ENCODE data around the gene KLF17.

KLF17 gene, protein sequence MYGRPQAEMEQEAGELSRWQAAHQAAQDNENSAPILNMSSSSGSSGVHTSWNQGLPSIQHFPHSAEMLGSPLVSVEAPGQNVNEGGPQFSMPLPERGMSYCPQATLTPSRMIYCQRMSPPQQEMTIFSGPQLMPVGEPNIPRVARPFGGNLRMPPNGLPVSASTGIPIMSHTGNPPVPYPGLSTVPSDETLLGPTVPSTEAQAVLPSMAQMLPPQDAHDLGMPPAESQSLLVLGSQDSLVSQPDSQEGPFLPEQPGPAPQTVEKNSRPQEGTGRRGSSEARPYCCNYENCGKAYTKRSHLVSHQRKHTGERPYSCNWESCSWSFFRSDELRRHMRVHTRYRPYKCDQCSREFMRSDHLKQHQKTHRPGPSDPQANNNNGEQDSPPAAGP

DNA sequence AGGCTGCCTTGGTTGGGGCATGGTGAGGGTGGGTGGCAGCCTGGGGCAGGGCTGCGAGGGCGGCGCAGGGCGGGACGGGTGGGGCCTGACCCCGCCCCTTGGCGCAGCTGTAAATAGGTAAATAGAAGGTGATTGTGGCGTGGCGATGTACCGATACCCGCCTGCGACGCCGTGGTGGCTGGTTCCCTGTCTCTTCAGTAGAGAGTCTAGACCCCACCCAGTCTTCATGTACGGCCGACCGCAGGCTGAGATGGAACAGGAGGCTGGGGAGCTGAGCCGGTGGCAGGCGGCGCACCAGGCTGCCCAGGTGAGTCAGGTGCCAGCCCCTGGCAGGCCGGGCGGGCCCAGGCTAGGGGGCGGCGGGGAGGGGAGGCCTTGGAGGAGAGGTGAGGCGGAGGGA, at the start of gene KLF17:
KLF17 (plus strand) TSS at position 140 of the 400 bp plus-strand sequence; CDS start at position 227, 87 bp downstream.
- DNase-seq (ENCODE audit: low spot score in 2 of 2), result no peak
- ATAC-seq, result no peak
- no peak within 1 kb of the TSS for H3K4me3 Mint-ChIP-seq
- H3K4me1 Mint-ChIP-seq, result no peaks in the 10 kb centered on the region
- no peaks in the 10 kb centered on the region for H3K36me3 Mint-ChIP-seq
- H3K27ac Mint-ChIP-seq, result no peak within 1 kb of the TSS
- H3K9me3 Mint-ChIP-seq, result no peaks in the 10 kb centered on the region

GRCh38 chr1:44071461-44071860, 47.2 kb upstream of the KLF17 start:
- no peak for ATAC-seq
- Mint-ChIP-seq H3K36me3 (no peaks in the 10 kb centered on the region), H3K4me3 (no peak overlapping the region), H3K4me1 (no peaks in the 10 kb centered on the region), H3K27ac (no peak overlapping the region), H3K9me3 (no peaks in the 10 kb centered on the region)
- no peak for DNase-seq (ENCODE audit: low spot score in 2 of 2)

- ATAC-seq, result no peak
- no peaks in the 10 kb centered on the region for H3K4me1 Mint-ChIP-seq
Observed at GRCh38 chr1:44072204-44072603, 46.4 kb upstream of the KLF17 start.

GRCh38 chr1:44072821-44073220, 45.8 kb upstream of the KLF17 start:
- no peak overlapping the region for H3K4me3 Mint-ChIP-seq
- no peaks in the 10 kb centered on the region for H3K4me1 Mint-ChIP-seq
- no peaks in the 10 kb centered on the region for H3K9me3 Mint-ChIP-seq
- H3K27ac Mint-ChIP-seq, result no peak overlapping the region
- ATAC-seq (no peak), DNase-seq (ENCODE audit: low spot score in 2 of 2) (no peak)
- H3K36me3 Mint-ChIP-seq, result no peaks in the 10 kb centered on the region

More at GRCh38 chr1:44072204-44072603, 46.4 kb upstream of the KLF17 start:
- Mint-ChIP-seq H3K36me3 (no peaks in the 10 kb centered on the region), H3K4me3 (no peak overlapping the region), H3K9me3 (no peaks in the 10 kb centered on the region), H3K27ac (no peak overlapping the region)
- DNase-seq (ENCODE audit: low spot score in 2 of 2), result no peak

DNA sequence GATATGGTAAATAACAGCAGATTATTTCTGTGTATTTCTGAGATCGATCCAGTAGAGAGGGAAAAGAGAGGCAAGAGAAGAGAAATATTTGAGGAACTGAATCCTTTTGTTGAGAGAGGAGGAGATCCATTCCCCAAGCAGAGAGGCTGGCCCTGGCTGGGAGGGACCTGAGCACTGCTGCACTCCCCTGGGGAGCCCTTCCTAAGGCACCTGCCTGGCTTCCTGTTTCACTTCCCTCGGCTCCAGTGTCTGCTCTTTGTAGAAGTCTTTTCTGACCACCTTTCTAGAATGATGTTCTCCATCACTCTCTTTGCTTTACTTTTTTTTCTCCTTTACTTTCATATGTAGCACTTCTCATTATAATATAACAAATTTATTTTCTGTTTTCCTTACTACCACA, 45.1 kb upstream of the KLF17 start:
- Mint-ChIP-seq H3K4me1 (no peaks in the 10 kb centered on the region), H3K27ac (no peak overlapping the region), H3K9me3 (no peaks in the 10 kb centered on the region), H3K36me3 (no peaks in the 10 kb centered on the region), H3K4me3 (no peak overlapping the region)
- no peak for DNase-seq (ENCODE audit: low spot score in 2 of 2)
- ATAC-seq, result no peak

GRCh38 chr1:44074415-44074814, 44.2 kb upstream of the KLF17 start:
- H3K4me1 Mint-ChIP-seq, result no peaks in the 10 kb centered on the region
- no peaks in the 10 kb centered on the region for H3K9me3 Mint-ChIP-seq
- ATAC-seq, result no peak
- DNase-seq (ENCODE audit: low spot score in 2 of 2), result no peak
- no peak overlapping the region for H3K27ac Mint-ChIP-seq
- H3K4me3 Mint-ChIP-seq, result no peak overlapping the region
- H3K36me3 Mint-ChIP-seq, result no peaks in the 10 kb centered on the region

- no peaks in the 10 kb centered on the region for H3K4me1 Mint-ChIP-seq
- ATAC-seq (no peak), DNase-seq (ENCODE audit: low spot score in 2 of 2) (no peak)
- H3K36me3 Mint-ChIP-seq, result no peaks in the 10 kb centered on the region
- H3K27ac Mint-ChIP-seq, result no peak overlapping the region
- H3K9me3 Mint-ChIP-seq, result no peaks in the 10 kb centered on the region
- no peak overlapping the region for H3K4me3 Mint-ChIP-seq
Observed at GRCh38 chr1:44076066-44076465, 42.6 kb upstream of the KLF17 start.

- Mint-ChIP-seq H3K4me3 (no peak overlapping the region), H3K9me3 (no peaks in the 10 kb centered on the region), H3K4me1 (no peaks in the 10 kb centered on the region), H3K27ac (no peak overlapping the region), H3K36me3 (no peaks in the 10 kb centered on the region)
- no peak for DNase-seq (ENCODE audit: low spot score in 2 of 2)
- ATAC-seq, result no peak
Observed at GRCh38 chr1:44077421-44077820, 41.2 kb upstream of the KLF17 start.

DNA sequence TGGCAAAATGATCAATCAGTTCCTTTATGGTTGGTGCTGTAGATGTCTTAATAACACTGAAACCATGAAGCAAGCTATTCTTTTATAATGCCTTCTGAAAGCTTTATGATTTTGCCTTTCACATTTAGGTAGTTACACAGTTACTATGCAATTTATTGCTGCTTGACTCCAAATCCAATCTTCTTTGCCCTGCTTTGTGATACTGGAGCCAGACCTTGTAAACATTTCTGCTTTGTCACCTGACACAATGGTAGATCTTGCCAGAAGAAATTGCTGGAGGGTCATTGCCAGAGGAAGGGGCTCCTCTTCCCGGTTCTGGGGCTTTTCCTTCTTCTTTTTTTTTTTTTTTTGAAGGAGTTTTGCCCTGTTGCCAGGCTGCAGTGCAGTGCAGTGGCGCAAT, 40.5 kb upstream of the KLF17 start:
- Mint-ChIP-seq H3K27ac (no peak overlapping the region), H3K9me3 (no peaks in the 10 kb centered on the region), H3K4me3 (no peak overlapping the region), H3K36me3 (no peaks in the 10 kb centered on the region), H3K4me1 (no peaks in the 10 kb centered on the region)
- DNase-seq (ENCODE audit: low spot score in 2 of 2) (no peak), ATAC-seq (no peak)

GRCh38 chr1:44079566-44079965, 39.1 kb upstream of the KLF17 start:
- no peak for DNase-seq (ENCODE audit: low spot score in 2 of 2)
- Mint-ChIP-seq H3K4me3 (no peak overlapping the region), H3K4me1 (no peaks in the 10 kb centered on the region), H3K27ac (no peak overlapping the region), H3K36me3 (no peaks in the 10 kb centered on the region), H3K9me3 (no peaks in the 10 kb centered on the region)
- no peak for ATAC-seq

- no peak for DNase-seq (ENCODE audit: low spot score in 2 of 2)
- H3K27ac Mint-ChIP-seq, result no peak overlapping the region
- no peaks in the 10 kb centered on the region for H3K9me3 Mint-ChIP-seq
- no peaks in the 10 kb centered on the region for H3K36me3 Mint-ChIP-seq
- no peaks in the 10 kb centered on the region for H3K4me1 Mint-ChIP-seq
- ATAC-seq, result no peak
- H3K4me3 Mint-ChIP-seq, result no peak overlapping the region
Observed at GRCh38 chr1:44084998-44085675, 33.5 kb upstream of the KLF17 start.

- DNase-seq (ENCODE audit: low spot score in 2 of 2), result no peak
- no peak overlapping the region for H3K27ac Mint-ChIP-seq
- H3K36me3 Mint-ChIP-seq, result no peaks in the 10 kb centered on the region
- ATAC-seq, result no peak
- H3K9me3 Mint-ChIP-seq, result no peaks in the 10 kb centered on the region
- H3K4me3 Mint-ChIP-seq, result no peak overlapping the region
- H3K4me1 Mint-ChIP-seq, result no peaks in the 10 kb centered on the region
Observed at GRCh38 chr1:44086692-44087474, 31.7 kb upstream of the KLF17 start.

GRCh38 chr1:44089371-44090048, 29.1 kb upstream of the KLF17 start:
- H3K36me3 Mint-ChIP-seq, result no peaks in the 10 kb centered on the region

DNA sequence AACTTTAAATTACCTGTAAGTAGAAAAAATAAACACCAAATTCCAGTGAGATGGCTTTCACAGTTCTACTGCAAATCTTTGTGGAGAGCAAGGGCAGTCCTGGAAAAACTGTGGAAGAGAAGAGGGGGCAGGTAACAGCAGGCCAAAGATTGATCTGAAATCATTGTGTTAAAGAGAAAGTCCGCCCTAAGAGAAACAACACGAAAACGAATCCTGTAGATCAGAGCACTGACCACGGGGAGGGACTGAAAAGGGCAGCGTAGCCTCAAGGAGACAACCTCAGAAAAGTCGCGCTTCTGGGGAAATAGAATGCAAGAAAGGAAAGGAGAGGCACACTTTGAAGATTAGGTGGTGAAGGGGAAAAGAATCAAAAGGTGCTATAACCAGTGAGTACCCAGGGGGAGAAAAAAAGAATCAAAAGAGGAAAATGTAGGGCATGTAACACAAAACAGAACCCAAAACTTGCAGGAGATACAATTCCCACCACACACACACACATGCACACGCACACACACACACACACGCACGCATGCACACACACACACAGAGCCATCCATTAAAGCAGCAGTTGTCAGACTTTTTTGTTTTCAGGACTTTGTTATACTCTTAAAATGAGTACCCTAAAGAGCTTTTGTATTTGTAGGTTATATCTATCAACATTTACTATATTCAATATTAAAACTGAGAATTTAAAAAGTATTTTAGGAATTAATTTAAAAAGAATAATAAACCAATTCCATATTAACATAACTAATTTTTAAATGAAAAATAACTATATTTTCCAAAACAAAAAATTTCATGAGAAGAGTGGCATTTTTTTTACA, 28.0 kb upstream of the KLF17 start:
- no peak for DNase-seq (ENCODE audit: low spot score in 2 of 2)
- H3K27ac Mint-ChIP-seq, result no peak overlapping the region
- ATAC-seq, result no peak

More at GRCh38 chr1:44089371-44090048, 29.1 kb upstream of the KLF17 start:
- no peak for ATAC-seq
- Mint-ChIP-seq H3K4me1 (no peaks in the 10 kb centered on the region), H3K9me3 (no peaks in the 10 kb centered on the region), H3K27ac (no peak overlapping the region), H3K4me3 (no peak overlapping the region)
- no peak for DNase-seq (ENCODE audit: low spot score in 2 of 2)

More for the DNA sequence above, 28.0 kb upstream of the KLF17 start:
- no peak overlapping the region for H3K4me3 Mint-ChIP-seq
- no peaks in the 10 kb centered on the region for H3K9me3 Mint-ChIP-seq
- no peaks in the 10 kb centered on the region for H3K4me1 Mint-ChIP-seq
- H3K36me3 Mint-ChIP-seq, result no peaks in the 10 kb centered on the region
